SK-MEL-5 (cell line): Measurements from ENCODE around the gene CIART. TPM values are rescaled to one million over a fixed set of nuclear protein-coding genes. Genes with fewer than 3 reads are reported as not detected.
"Not testable (repeated sequence)": the region's sequence is repeated elsewhere in the genome, so short reads cannot be mapped to it uniquely, and the experiment has no call there.

Experiments
- DNase-seq: peaks from one replicate; pipeline ENCODE4 v3.0.0-alpha.2; 2016; ENCODE audit warnings: low read depth, low spot score
- in situ Hi-C: cut with HindIII; loops from 2 replicates; pipeline ENCODE4 v1.10.0; 2016; ENCODE audit warnings: low sequenced_read_pairs, high pct_unique_total_duplicates, low pct_unique_long_range_greater_than_20kb
- small RNA-seq, 2 experiments: library from RNA; depleted of rRNA; stranded (forward); fragments of <200 nt; gene quantifications; one replicate each; pipeline ENCODE3, GENCODE V24; 2014
- total RNA-seq: library from RNA; depleted of rRNA; stranded (reverse); fragments of >200 nt; shearing (Covaris generic); gene quantifications from 2 replicates; pipeline ENCODE4 v1.2.3, GENCODE V29; 2014; rRNA removed

The CIART gene
- total RNA-seq, 1 experiment from 2014 or later = 0.21 TPM

- in situ Hi-C loops = no loop called here
Observed at GRCh38 chr1:150293433-150294253, 11.3 kb downstream of the CIART start, which contains the start of gene MRPS21. Gene MRPS21 (plus strand): TSS chr1:150293861. CDS start chr1:150294367, 506 bp downstream.

GRCh38 chr1:150295476-150295875, 13.1 kb downstream of the CIART start:
- in situ Hi-C loops = no loop called here
- DNase-seq = no peak

More at GRCh38 chr1:150293433-150294253, 11.3 kb downstream of the CIART start, which contains the start of gene MRPS21:
- peak; percentile 97 for DNase-seq

GRCh38 chr1:150299716-150300115, 17.4 kb downstream of the CIART start:
- in situ Hi-C loops = no loop called here
- no peak for DNase-seq

GRCh38 chr1:150302338-150302737, 20.0 kb downstream of the CIART start:
- DNase-seq = no peak
- in situ Hi-C loops = no loop called here

GRCh38 chr1:150302902-150303301, 20.5 kb downstream of the CIART start:
- in situ Hi-C loops = no loop called here
- DNase-seq = no peak

- DNase-seq, in situ Hi-C loops: not testable (repeated sequence)
Observed at GRCh38 chr1:150308585-150308984, 26.2 kb downstream of the CIART start.

- in situ Hi-C loops = no loop called here
- DNase-seq = no peak
Observed at GRCh38 chr1:150309758-150310508, 27.6 kb downstream of the CIART start.

GRCh38 chr1:150311762-150312161, 29.4 kb downstream of the CIART start:
- in situ Hi-C loops = no loop called here
- DNase-seq = no peak

GRCh38 chr1:150314691-150315090, 32.3 kb downstream of the CIART start:
- in situ Hi-C loops, DNase-seq: not testable (repeated sequence)

GRCh38 chr1:150320667-150320978, 38.3 kb downstream of the CIART start:
- no peak for DNase-seq
- in situ Hi-C loops = no loop called here

GRCh38 chr1:150321826-150322166, 39.4 kb downstream of the CIART start:
- DNase-seq = no peak
- in situ Hi-C loops = no loop called here

- no peak for DNase-seq
- in situ Hi-C loops = no loop called here
Observed at GRCh38 chr1:150322310-150322709, 40.0 kb downstream of the CIART start.

GRCh38 chr1:150332651-150333290, 50.4 kb downstream of the CIART start:
- DNase-seq = no peak
- in situ Hi-C loops = no loop called here

Small RNA genes lying within 50 kb of the gene (small RNA-seq; reads per million reads assigned to genes)
- gene RNU2-17P = 0.41 to 18.5 reads per million in 2 experiments

Other genes starting within 250 kb of the CIART start
- gene VPS45, start 214.8 kb upstream of the CIART start, total RNA-seq = 56.1 and 59.3 TPM in 2 replicates
- 22.9 and 23.2 TPM in 2 replicates for gene PLEKHO1, start 132.6 kb upstream of the CIART start, total RNA-seq
- 26.8 and 28.6 TPM in 2 replicates for gene ANP32E, start 46.4 kb upstream of the CIART start, total RNA-seq
- gene CA14, start 24.8 kb upstream of the CIART start, total RNA-seq = 53.6 and 54.4 TPM in 2 replicates
- gene APH1A, start 13.5 kb upstream of the CIART start, total RNA-seq = 208 and 231 TPM in 2 replicates
- 1.5 and 3.1 TPM in 2 replicates for gene C1orf54, start 9.8 kb upstream of the CIART start, total RNA-seq
- gene MRPS21, start 11.3 kb downstream of the CIART start, total RNA-seq = 77.2 and 88.4 TPM in 2 replicates
- gene PRPF3, start 39.0 kb downstream of the CIART start, total RNA-seq = 50.4 and 52.7 TPM in 2 replicates
- 7.1 and 12.6 TPM in 2 replicates for gene RPRD2, start 81.6 kb downstream of the CIART start, total RNA-seq
- gene TARS2, start 204.9 kb downstream of the CIART start, total RNA-seq = 24.7 and 28.3 TPM in 2 replicates
- 192 TPM in 2 replicates for gene ECM1, start 225.6 kb downstream of the CIART start, total RNA-seq
- gene FALEC, start 233.2 kb downstream of the CIART start, total RNA-seq = not detected in 2 replicates